ENCODE measurements around the gene CBX2. TPM values are rescaled to one million over a fixed set of nuclear protein-coding genes. Genes with fewer than 3 reads are reported as not detected.

The CBX2 gene
- total and polyA plus RNA-seq, 2 of the 4 experiments (the other 2 are of a cell fraction) = 2.0 to 3.2 TPM

GRCh38 chr17:79806446-79806760, 28.5 kb downstream of the CBX2 start:
- in situ Hi-C loops (cut with MboI; ENCODE audit: low sequenced_read_pairs) = no loop called here
- POLR2A ChIA-PET (ENCODE audit: unreplicated experiment) = no interaction called here
- H3K79me1 ChIP-seq (ENCODE audit: low read depth in 1 of 2, low read length in 2 of 2) = no peaks in the 10 kb centered on the region
- ATAC-seq (ENCODE audit: low read depth) (no peak), DNase-seq (no peak)
- peaks cover 6% of the 10 kb centered on the region for H3K4me1 ChIP-seq (ENCODE audit: control insufficient read depth, insufficient read depth, low read length)
- H3K4me2 ChIP-seq (ENCODE audit: low read depth, low read length) = no peak overlapping the region
- no peak overlapping the region for H3K56ac ChIP-seq (ENCODE audit: extremely low read depth, insufficient read depth, low read length)
- H3K9me1 ChIP-seq (ENCODE audit: insufficient read depth, low read length) = no peaks in the 10 kb centered on the region
- peaks cover 97% of the 10 kb centered on the region for H3K27me3 ChIP-seq (ENCODE audit: control insufficient read depth, insufficient read depth, low read length)
- H3K4me3 ChIP-seq (ENCODE audit: insufficient read depth, low read depth, low read length) = no peak overlapping the region
- H3K27ac ChIP-seq (ENCODE audit: insufficient read depth, low read length) = no peak overlapping the region
- no peak overlapping the region for H3K4ac ChIP-seq (ENCODE audit: low read depth, low read length)
- H4K8ac ChIP-seq (ENCODE audit: low read depth in 2 of 2, low read length in 2 of 2) = no peak overlapping the region
- no TSS peak for BruUV-seq (replicated peaks)
- H3K14ac ChIP-seq (replicated peaks; ENCODE audit: low read depth, low read length) = no peak overlapping the region
- WGBS, 2 experiments (ENCODE audit: extremely low coverage in 2 of 2, insufficient read length in 1 of 2) = no CpG with 5 or more reads among the region's 4 CpGs
- no peak overlapping the region for H2BK20ac ChIP-seq (ENCODE audit: low read depth, low read length)
- no peak overlapping the region for H2BK120ac ChIP-seq (ENCODE audit: low read depth, low read length)
- H3K18ac ChIP-seq (ENCODE audit: low read depth, low read length) = no peak overlapping the region
- no peak overlapping the region for H2AFZ ChIP-seq (replicated peaks; ENCODE audit: low read length, poor library complexity)
- no peak overlapping the region for H4K91ac ChIP-seq (ENCODE audit: insufficient read depth, low read depth, low read length)
- H2AK9ac ChIP-seq (replicated peaks; ENCODE audit: low read depth, low read length, poor library complexity) = peak overlapping the region; percentile 66
- H4K20me1 ChIP-seq (ENCODE audit: insufficient read depth, low read length) = peaks cover 4% of the 10 kb centered on the region; the same call in 1 of the 2 replicates
- no peak overlapping the region for H3K9ac ChIP-seq (ENCODE audit: low read depth, low read length)
- H3K23ac ChIP-seq (ENCODE audit: low read depth, low read length) = no peak overlapping the region
- no peaks in the 10 kb centered on the region for H3K36me3 ChIP-seq (ENCODE audit: control insufficient read depth, insufficient read depth, low read length)
- intact Hi-C loops (cut with micrococcal nuclease) = no loop called here
- no peak for TF ChIP-seq MXI1 (IDR thresholded peaks at IDR 0.05; ENCODE audit: borderline replicate concordance, low read depth, low read length)
- TF ChIP-seq FOS (IDR thresholded peaks at IDR 0.05; ENCODE audit: low read depth, low read length) = no peak
- TF ChIP-seq CTCF (conservative IDR thresholded peaks at IDR 0.05; ENCODE audit: low read depth, low read length) = no peak
- no peak for TF ChIP-seq BHLHE40 (IDR thresholded peaks at IDR 0.05; ENCODE audit: low read depth, low read length)
- TF ChIP-seq NFE2L2 (IDR thresholded peaks at IDR 0.05; ENCODE audit: low read depth, low read length) = no peak
- TF ChIP-seq SMC3 (IDR thresholded peaks at IDR 0.05; ENCODE audit: low read depth, low read length) = no peak
- TF ChIP-seq ELK1 (IDR thresholded peaks at IDR 0.05; ENCODE audit: borderline replicate concordance, low read depth, low read length) = no peak
- TF ChIP-seq MAFK (IDR thresholded peaks at IDR 0.05; ENCODE audit: low read depth, low read length) = no peak
- dilution Hi-C loops (cut with HindIII; ENCODE audit: low sequenced_read_pairs, unreplicated experiment) = no loop called here
- no peak overlapping the region for H2BK15ac ChIP-seq (ENCODE audit: low read depth, low read length)
- H2BK5ac ChIP-seq (ENCODE audit: low read depth, low read length, poor library complexity, severe bottlenecking) = no peak overlapping the region
- peaks cover 11% of the 10 kb centered on the region; the same call in 1 of the 2 replicates for H3K9me3 ChIP-seq (ENCODE audit: control insufficient read depth, insufficient read depth, low read length)
- CTCF ChIA-PET = no interaction called here
- H2AK5ac ChIP-seq (ENCODE audit: low read depth, low read length) = no peak overlapping the region
- no peak overlapping the region for H4K5ac ChIP-seq (ENCODE audit: low read depth, low read length)
